SH-SY5Y (cell line): ENCODE data around the gene DAGLA.
A peak's percentile ranks its signal among the peaks of the same experiment; 100 is the strongest.

Source experiments
- GATA2 ChIP-seq: IDR thresholded peaks from 2 replicates; pipeline ENCODE4 v1.6.1; 2011; ENCODE audit warnings: mild to moderate bottlenecking, low read depth, low read length
- GATA3 ChIP-seq: IDR thresholded peaks from 2 replicates; pipeline ENCODE4 v1.6.1; 2011; ENCODE audit warnings: low read depth, mild to moderate bottlenecking, low read length, moderate library complexity

Gene DAGLA

DNA sequence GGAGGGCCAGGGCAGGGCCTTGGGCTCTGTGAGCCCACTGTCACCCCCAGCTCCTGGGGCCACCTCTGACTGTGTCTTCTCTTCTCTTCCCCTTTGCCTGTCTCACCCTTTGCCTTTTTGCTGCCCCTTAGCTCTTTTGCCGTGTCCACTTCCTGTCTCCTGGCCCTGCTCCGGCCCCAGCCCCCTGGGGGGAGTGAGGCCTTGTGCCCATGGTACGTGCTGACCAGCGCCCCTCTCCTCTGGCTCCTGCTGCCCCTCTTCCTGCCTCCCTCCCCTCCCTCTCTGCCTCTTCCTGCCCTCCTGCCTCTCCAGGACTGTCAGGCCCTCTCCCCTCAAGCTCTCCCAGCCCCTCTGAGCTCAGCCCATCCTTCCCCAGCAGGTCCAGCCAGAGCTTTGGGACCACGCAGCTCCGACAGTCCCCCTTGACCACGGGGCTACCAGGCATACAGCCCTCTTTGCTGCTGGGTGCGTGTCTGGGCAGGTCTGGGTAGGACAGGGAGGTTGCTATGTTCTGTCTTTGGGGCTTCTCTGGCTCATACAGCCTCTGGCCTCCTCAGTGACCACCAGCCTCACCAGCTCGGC, 100.5 kb downstream of the DAGLA start:
- TF ChIP-seq GATA2 (no peak), GATA3 (no peak)

DNA sequence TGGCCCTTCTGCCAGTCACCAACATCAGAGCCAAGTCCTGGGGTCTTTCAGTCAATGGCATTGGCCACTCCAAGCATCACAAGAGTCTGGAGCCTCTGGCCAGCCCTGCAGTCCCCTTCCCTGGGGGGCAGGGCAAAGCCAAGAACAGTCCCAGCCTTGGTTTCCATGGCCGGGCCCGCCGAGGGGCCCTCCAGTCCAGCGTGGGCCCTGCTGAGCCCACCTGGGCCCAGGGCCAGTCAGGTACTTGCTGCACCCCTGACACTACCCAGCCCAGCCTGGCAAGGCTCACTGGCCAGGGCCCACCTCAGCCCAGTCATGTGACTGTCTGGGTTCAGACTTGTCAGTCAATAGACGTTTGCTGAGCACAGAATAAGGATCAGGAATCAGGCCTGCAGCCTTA, 101.4 kb downstream of the DAGLA start:
- no peak for TF ChIP-seq GATA3
- TF ChIP-seq GATA2 = no peak

GRCh38 chr11:61782299-61782698, 102.1 kb downstream of the DAGLA start:
- TF ChIP-seq GATA2 (no peak), GATA3 (no peak)

GRCh38 chr11:61782841-61783240, 102.7 kb downstream of the DAGLA start:
- TF ChIP-seq GATA2 (no peak), GATA3 (no peak)

DNA sequence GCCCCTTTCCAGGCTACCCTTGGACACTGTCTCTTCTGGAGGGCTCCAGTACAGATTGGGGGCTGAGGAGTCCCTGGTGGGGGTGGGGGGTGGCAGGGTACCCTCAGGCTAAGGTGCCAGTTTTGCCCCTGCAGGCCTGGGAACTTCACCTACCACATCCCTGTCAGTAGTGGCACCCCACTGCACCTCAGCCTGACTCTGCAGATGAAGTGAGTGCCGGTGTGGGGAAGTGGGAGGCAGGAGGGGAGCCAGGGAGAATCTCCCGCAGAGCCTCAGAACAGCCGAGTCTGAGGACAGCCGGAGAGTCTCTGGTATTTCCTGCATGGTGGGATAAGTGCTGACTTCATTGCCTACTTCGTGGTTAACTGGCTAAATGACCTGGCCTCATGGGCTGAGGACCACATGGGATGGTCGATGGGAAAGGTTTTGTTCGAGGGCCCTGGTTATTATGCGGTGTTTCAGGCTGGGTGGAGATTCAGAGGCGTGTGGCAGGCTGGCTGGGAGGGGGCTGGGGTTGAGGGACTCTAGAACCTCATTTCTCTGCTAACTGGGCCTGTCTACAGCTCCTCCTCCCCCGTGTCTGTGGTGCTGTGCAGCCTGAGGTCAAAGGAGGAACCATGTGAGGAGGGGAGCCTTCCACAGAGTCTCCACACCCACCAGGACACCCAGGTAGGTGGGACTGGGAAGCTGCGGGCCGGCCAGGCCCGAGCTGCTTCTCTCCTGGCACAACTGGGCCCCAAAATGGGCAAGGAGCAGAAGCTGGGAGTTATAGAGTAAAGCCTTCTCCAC, 103.7 kb downstream of the DAGLA start:
- TF ChIP-seq GATA3 = no peak
- TF ChIP-seq GATA2 = no peak

DNA sequence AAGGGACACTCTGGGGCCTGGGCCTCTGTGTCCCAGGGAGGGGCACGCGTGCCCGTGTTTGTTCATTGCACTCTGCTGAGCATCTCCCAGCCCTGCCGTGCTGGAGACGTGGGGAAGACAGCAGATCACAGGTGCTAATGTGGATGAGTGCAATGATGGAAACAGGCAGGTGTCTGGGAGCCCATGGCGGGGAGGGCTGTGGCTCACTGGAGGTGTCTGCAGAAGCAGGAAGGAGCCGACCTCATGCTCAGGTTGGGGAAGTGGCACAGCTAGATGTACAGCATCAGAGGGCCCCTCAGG, 104.3 kb downstream of the DAGLA start:
- TF ChIP-seq GATA3 = no peak
- TF ChIP-seq GATA2 = no peak

GRCh38 chr11:61785837-61786402, 105.7 kb downstream of the DAGLA start:
- no peak for TF ChIP-seq GATA2
- no peak for TF ChIP-seq GATA3

GRCh38 chr11:61787928-61788491, 107.8 kb downstream of the DAGLA start:
- TF ChIP-seq GATA3 (no peak), GATA2 (no peak)

GRCh38 chr11:61791737-61792309, 111.6 kb downstream of the DAGLA start:
- no peak for TF ChIP-seq GATA3
- 0 out of 2 replicates have a peak, but pooled peaks have one; percentile 7 for TF ChIP-seq GATA2

- TF ChIP-seq GATA2 (no peak), GATA3 (no peak)
Measured at GRCh38 chr11:61792310-61793082, 112.3 kb downstream of the DAGLA start, which contains the start of the genes FEN1 and TMEM258. Gene FEN1, plus strand, starts transcription at chr11:61792911. Its CDS starts 2,451 bp downstream, at chr11:61795362. Gene TMEM258, minus strand, starts transcription at chr11:61792599. Its CDS starts 41 bp downstream, at chr11:61792558.

DNA sequence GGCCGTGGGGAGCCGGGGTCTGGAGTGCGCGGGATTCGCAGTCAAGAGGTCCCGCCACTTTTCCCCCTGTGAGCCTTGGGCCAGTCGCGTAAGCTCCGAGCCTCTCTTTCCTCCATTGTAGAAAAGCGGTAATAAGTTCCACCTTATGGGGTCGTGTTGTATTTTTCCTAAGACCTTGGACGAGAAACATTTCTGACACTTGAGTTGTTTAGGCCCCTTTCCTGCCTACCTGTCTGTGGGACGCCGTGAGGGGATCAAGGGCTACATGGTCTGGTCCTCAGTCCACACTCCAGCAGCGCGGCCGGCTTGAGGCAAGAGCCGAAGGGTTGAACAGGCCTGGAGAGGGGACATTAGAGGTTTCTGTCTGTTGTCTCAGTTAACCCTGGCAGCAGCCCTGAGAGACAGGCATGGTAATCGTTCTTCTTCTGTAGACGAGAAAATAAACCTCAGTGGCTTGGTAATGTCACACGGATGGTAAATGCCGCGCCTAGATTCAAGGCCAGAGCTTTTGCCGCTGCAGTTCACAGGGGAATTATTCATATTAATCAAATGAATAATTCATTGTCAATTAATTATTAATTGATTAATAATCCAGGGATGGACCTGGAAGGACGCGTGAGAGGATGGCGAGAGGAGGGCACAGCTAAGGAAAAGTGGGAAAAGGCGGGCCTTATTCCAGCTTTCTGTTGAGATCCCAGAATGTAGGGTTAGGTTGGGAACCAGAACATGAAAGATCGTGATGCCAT, 113.1 kb downstream of the DAGLA start:
- TF ChIP-seq GATA3 = no peak
- no peak for TF ChIP-seq GATA2

DNA sequence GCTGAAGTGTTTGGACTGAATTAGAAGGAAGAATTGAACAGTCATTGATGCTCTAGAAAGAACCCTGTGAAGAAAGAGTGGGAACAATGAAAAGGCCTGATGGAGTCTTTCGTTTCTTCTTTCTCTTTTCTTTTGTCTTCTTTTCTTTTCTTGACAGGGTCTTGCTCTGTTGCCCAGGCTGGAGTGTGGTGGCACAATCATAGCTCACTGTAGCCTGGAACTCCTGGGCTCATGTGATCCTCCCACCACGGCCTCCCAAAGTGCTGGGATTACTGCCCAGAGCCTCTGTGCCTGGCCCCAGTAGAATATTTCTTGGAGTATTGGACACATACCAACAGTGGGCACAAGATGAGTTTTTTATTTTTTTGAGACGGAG, 113.6 kb downstream of the DAGLA start:
- TF ChIP-seq GATA3 (no peak), GATA2 (no peak)

DNA sequence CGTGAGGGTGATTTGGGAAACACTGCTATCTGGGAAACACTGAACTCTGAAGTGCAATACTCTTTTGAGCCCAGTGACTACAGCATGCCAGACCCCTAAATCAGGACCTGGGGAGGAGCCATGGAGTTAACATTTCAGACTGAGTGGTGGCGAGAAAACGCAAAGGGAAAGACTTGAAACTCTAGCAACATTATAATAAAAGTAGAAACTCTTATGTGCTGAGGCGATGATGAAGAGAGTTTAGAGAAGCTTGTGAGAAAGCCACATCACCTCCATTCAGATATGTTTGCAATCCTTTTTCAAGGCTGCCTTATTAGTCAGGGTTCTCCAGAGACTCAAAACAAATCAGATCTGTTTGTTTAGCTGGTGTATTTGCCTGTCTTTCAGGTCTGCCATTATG, 114.4 kb downstream of the DAGLA start:
- TF ChIP-seq GATA3 (no peak), GATA2 (no peak)

DNA sequence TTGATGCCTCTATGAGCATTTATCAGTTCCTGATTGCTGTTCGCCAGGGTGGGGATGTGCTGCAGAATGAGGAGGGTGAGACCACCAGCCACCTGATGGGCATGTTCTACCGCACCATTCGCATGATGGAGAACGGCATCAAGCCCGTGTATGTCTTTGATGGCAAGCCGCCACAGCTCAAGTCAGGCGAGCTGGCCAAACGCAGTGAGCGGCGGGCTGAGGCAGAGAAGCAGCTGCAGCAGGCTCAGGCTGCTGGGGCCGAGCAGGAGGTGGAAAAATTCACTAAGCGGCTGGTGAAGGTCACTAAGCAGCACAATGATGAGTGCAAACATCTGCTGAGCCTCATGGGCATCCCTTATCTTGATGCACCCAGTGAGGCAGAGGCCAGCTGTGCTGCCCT, 115.3 kb downstream of the DAGLA start:
- no peak for TF ChIP-seq GATA3
- TF ChIP-seq GATA2 = no peak
